HL-60 (cell line): ENCODE data around the gene EIF4A2.
A peak's percentile ranks its signal among the peaks of the same experiment; 100 is the strongest.

Experiments
- DNase-seq, 2 experiments: peaks; one replicate each; pipeline ENCODE4 v3.0.0-alpha.2; 2010 to 2020; ENCODE audit warnings: low read depth in 1 of 2, low spot score in 1 of 2
- H3K27ac ChIP-seq: fragments of 250-450 bp; sonication (Bioruptor Pico); replicated peaks from 2 replicates; pipeline ENCODE4 v1.5.1; 2020; ENCODE audit warnings: mild to moderate bottlenecking, moderate library complexity
- H3K27me3 ChIP-seq: fragments of 250-450 bp; sonication (Bioruptor Pico); 2 replicates; pipeline ENCODE4 v1.5.1; 2021; ENCODE audit warnings: mild to moderate bottlenecking, moderate library complexity; ENCODE audit not compliant: insufficient read depth, poor library complexity, severe bottlenecking
- H3K4me3 ChIP-seq: replicated peaks from 2 replicates; pipeline ENCODE4 v1.5.1; 2011; ENCODE audit warnings: mild to moderate bottlenecking, control low read depth, low read length; ENCODE audit not compliant: insufficient read depth
- GABPA ChIP-seq: IDR thresholded peaks from 2 replicates; pipeline ENCODE4 v1.6.1; 2012; ENCODE audit warnings: low read depth
- POLR2AphosphoS5 ChIP-seq: IDR thresholded peaks from 2 replicates; pipeline ENCODE4 v1.6.1; 2012; ENCODE audit warnings: low read depth
- SPI1 ChIP-seq: IDR thresholded peaks from 2 replicates; pipeline ENCODE4 v1.6.1; 2012; ENCODE audit warnings: low read depth, mild to moderate bottlenecking, borderline replicate concordance
- TF ChIP-seq, protein P1 (sequence below): IDR thresholded peaks from one replicate; pipeline ENCODE4 v1.5.1; 2011; ENCODE audit warnings: low read length, control low read depth, inconsistent platforms; ENCODE audit not compliant: insufficient read depth
- TF ChIP-seq, protein P2 (sequence below): IDR thresholded peaks from 2 replicates; pipeline ENCODE4 v1.6.1; 2012; ENCODE audit warnings: low read depth; ENCODE audit not compliant: insufficient replicate concordance

EIF4A2 gene

GRCh38 chr3:186772701-186773417, 10.5 kb upstream of the EIF4A2 start:
- Histone ChIP-seq H3K27ac (peak overlapping the region; percentile 52), H3K4me3 (peak overlapping the region; percentile 38), H3K27me3 (no peaks in the 10 kb centered on the region)
- TF ChIP-seq POLR2AphosphoS5 (peak; percentile 71), SPI1 (0 out of 2 replicates have a peak, but pooled peaks have one; percentile 0)
- TF ChIP-seq, protein P1, sequence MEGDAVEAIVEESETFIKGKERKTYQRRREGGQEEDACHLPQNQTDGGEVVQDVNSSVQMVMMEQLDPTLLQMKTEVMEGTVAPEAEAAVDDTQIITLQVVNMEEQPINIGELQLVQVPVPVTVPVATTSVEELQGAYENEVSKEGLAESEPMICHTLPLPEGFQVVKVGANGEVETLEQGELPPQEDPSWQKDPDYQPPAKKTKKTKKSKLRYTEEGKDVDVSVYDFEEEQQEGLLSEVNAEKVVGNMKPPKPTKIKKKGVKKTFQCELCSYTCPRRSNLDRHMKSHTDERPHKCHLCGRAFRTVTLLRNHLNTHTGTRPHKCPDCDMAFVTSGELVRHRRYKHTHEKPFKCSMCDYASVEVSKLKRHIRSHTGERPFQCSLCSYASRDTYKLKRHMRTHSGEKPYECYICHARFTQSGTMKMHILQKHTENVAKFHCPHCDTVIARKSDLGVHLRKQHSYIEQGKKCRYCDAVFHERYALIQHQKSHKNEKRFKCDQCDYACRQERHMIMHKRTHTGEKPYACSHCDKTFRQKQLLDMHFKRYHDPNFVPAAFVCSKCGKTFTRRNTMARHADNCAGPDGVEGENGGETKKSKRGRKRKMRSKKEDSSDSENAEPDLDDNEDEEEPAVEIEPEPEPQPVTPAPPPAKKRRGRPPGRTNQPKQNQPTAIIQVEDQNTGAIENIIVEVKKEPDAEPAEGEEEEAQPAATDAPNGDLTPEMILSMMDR: no peak
- DNase-seq: peak; percentile 82 to 83

DNA sequence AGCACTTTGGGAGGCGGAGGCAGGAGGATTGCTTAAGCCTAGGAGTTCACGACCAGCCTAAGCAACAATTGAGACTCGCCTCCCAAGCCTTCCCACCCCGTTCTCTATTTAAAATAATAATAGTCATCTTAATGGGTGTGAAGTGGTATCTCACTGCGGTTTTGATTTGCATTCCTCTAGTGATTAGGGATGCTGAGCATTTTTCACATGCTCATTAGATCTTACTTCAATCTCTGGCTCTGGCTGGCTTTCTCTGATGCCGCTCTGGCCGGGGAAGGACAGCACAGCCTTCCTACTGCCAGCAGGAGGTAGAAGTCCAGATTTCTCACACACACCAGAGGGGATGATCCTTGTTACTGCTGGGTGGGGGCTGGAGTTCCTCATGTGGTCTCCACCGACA, 7.4 kb upstream of the EIF4A2 start:
- no peaks in the 10 kb centered on the region for H3K27me3 ChIP-seq
- H3K4me3 ChIP-seq: no peak overlapping the region
- H3K27ac ChIP-seq: no peak overlapping the region
- DNase-seq: no peak
- TF ChIP-seq, protein P2, sequence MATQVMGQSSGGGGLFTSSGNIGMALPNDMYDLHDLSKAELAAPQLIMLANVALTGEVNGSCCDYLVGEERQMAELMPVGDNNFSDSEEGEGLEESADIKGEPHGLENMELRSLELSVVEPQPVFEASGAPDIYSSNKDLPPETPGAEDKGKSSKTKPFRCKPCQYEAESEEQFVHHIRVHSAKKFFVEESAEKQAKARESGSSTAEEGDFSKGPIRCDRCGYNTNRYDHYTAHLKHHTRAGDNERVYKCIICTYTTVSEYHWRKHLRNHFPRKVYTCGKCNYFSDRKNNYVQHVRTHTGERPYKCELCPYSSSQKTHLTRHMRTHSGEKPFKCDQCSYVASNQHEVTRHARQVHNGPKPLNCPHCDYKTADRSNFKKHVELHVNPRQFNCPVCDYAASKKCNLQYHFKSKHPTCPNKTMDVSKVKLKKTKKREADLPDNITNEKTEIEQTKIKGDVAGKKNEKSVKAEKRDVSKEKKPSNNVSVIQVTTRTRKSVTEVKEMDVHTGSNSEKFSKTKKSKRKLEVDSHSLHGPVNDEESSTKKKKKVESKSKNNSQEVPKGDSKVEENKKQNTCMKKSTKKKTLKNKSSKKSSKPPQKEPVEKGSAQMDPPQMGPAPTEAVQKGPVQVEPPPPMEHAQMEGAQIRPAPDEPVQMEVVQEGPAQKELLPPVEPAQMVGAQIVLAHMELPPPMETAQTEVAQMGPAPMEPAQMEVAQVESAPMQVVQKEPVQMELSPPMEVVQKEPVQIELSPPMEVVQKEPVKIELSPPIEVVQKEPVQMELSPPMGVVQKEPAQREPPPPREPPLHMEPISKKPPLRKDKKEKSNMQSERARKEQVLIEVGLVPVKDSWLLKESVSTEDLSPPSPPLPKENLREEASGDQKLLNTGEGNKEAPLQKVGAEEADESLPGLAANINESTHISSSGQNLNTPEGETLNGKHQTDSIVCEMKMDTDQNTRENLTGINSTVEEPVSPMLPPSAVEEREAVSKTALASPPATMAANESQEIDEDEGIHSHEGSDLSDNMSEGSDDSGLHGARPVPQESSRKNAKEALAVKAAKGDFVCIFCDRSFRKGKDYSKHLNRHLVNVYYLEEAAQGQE: no peak
- no peak for TF ChIP-seq POLR2AphosphoS5
- no peak for TF ChIP-seq SPI1
- no peak for TF ChIP-seq GABPA

DNA sequence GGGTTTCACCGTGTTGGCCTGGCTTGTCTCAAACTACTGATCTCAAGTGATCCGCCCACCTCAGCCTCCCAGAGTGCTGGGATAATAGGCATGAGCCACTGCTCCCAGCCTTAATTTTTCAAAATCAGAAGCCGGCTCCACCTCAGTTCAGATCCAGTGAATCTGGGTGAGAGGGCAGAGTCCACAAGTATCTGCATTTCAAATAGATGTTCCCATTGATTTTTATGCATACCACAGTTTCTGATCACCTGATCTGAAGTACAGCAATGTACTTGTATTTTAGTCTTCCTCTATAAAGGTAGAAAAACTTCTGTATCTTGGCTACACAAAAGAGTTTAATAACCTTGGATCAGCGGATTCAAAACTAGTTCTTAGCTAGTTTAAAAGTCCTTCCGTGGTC, 4.2 kb upstream of the EIF4A2 start:
- H3K4me3 ChIP-seq: no peak overlapping the region
- no peak overlapping the region for H3K27ac ChIP-seq
- DNase-seq: no peak
- TF ChIP-seq, protein P2: no peak
- TF ChIP-seq GABPA (no peak), SPI1 (no peak), POLR2AphosphoS5 (no peak)
- TF ChIP-seq, protein P1: no peak
- H3K27me3 ChIP-seq: no peaks in the 10 kb centered on the region

GRCh38 chr3:186782542-186783057, 777 bp upstream of the EIF4A2 start:
- no peaks in the 10 kb centered on the region for H3K27me3 ChIP-seq
- H3K4me3 ChIP-seq: peak overlapping the region; percentile 89
- TF ChIP-seq SPI1 (no peak), GABPA (no peak), POLR2AphosphoS5 (no peak)
- TF ChIP-seq, protein P1: no peak
- TF ChIP-seq, protein P2: no peak
- no peak for DNase-seq
- peak overlapping the region; percentile 99 for H3K27ac ChIP-seq
